Measurements from ENCODE around the gene CEP95.

CEP95 gene

DNA sequence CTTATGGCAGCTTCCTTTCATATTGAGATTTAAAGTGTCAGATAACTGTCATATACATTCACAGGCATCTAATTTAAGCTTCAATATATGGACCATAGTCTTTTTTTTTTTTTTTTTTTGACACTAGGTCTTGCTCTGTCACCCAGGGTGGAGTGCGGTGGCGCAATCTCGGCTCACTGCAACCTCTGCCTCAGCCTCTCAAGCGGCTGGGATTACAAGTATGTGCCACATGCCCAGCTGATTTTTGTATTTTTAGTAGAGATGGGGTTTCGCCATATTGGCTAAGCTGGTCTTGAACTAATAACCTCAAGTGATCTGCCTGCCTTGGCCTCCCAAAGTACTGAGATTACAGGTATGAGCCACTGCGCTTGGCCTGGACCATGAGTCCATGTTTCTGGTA is 13.6 kb downstream of the CEP95 start:
- TF ChIP-seq, protein P1, sequence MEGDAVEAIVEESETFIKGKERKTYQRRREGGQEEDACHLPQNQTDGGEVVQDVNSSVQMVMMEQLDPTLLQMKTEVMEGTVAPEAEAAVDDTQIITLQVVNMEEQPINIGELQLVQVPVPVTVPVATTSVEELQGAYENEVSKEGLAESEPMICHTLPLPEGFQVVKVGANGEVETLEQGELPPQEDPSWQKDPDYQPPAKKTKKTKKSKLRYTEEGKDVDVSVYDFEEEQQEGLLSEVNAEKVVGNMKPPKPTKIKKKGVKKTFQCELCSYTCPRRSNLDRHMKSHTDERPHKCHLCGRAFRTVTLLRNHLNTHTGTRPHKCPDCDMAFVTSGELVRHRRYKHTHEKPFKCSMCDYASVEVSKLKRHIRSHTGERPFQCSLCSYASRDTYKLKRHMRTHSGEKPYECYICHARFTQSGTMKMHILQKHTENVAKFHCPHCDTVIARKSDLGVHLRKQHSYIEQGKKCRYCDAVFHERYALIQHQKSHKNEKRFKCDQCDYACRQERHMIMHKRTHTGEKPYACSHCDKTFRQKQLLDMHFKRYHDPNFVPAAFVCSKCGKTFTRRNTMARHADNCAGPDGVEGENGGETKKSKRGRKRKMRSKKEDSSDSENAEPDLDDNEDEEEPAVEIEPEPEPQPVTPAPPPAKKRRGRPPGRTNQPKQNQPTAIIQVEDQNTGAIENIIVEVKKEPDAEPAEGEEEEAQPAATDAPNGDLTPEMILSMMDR (IDR thresholded peaks at IDR 0.05; ENCODE audit: insufficient read depth, missing control alignments): no peak
- no peak for DNase-seq (ENCODE audit: insufficient read length, low spot score)
- FAIRE-seq: no peak

- no peak for FAIRE-seq
- TF ChIP-seq, protein P1 (IDR thresholded peaks at IDR 0.05; ENCODE audit: insufficient read depth, missing control alignments): no peak
Measured at GRCh38 chr17:64527914-64528313, 21.1 kb downstream of the CEP95 start.

DNA sequence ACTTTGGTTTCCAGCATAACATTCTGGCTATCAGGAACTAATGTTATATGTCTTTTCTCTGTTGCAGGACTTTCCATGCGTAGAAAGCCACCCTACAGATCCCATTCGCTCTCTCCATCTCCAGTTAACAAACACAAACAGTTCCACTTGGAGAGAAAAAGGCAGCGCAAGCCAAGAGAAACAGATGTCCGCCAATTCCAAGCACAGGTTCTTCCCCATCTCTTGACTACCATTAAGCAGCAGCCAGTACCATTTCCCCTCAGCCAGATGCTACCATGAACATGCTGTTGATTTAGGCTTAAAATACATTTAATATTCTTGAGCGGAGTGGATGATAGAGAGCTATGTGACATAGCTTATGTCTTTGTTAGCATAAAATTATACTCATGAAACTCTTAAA is 22.4 kb downstream of the CEP95 start:
- TF ChIP-seq, protein P1 (IDR thresholded peaks at IDR 0.05; ENCODE audit: insufficient read depth, missing control alignments): no peak
- DNase-seq (ENCODE audit: insufficient read length, low spot score): no peak
- no peak for FAIRE-seq

More at GRCh38 chr17:64527914-64528313, 21.1 kb downstream of the CEP95 start:
- no peak for DNase-seq (ENCODE audit: insufficient read length, low spot score)

GRCh38 chr17:64531955-64532371 is 25.2 kb downstream of the CEP95 start:
- FAIRE-seq: no peak
- no peak for DNase-seq (ENCODE audit: insufficient read length, low spot score)
- TF ChIP-seq, protein P1 (IDR thresholded peaks at IDR 0.05; ENCODE audit: insufficient read depth, missing control alignments): no peak

GRCh38 chr17:64532409-64532808 is 25.6 kb downstream of the CEP95 start:
- FAIRE-seq (no peak), DNase-seq (ENCODE audit: insufficient read length, low spot score) (no peak)
- TF ChIP-seq, protein P1 (IDR thresholded peaks at IDR 0.05; ENCODE audit: insufficient read depth, missing control alignments): no peak

GRCh38 chr17:64533784-64534183 is 27.0 kb downstream of the CEP95 start:
- FAIRE-seq (no peak), DNase-seq (ENCODE audit: insufficient read length, low spot score) (no peak)
- TF ChIP-seq, protein P1 (IDR thresholded peaks at IDR 0.05; ENCODE audit: insufficient read depth, missing control alignments): no peak

DNA sequence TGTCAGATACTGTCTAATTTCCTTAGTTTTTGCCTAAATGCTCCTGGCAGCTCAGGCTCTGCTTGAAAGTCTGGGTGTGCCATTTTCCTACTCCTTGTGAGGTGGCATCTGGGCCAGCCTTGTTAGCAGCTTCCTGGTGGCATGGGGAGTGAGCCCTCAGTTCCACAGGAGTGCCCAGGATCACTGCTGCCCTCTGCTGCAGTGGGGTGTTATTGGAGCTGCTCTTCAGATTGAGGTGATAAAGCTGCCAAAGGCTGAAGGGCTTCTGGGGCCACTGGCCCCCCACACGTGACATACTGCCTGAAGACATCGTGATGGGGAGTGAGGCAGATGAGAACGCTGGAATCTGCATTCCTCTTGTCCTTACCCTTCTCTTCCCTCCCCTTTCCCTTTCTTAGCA is 27.4 kb downstream of the CEP95 start:
- DNase-seq (ENCODE audit: insufficient read length, low spot score) (no peak), FAIRE-seq (no peak)
- TF ChIP-seq, protein P1 (IDR thresholded peaks at IDR 0.05; ENCODE audit: insufficient read depth, missing control alignments): peak; percentile 18

All from D721Med (cell line).